Prostate gland (tissue), 2 donors: Measurements from ENCODE around the gene CNTN4.

ENCODE experiments used
- CTCF ChIP-seq, 4 experiments: fragments of 200-600 bp in 2 of 4; fragments of 450-650 bp in 2 of 4; sonication (generic) in 2 of 4; IDR thresholded peaks; 1 replicate in 3 of 4; 2 replicates in 1 of 4; pipeline ENCODE4 v1.5.1; 2016 to 2019; ENCODE audit warnings: antibody characterized with exemption in 4 of 4, mild to moderate bottlenecking in 2 of 4, moderate library complexity in 2 of 4
- POLR2A ChIP-seq: fragments of 450-650 bp; IDR thresholded peaks from one replicate; pipeline ENCODE4 v1.6.1; 2016; ENCODE audit warnings: antibody characterized with exemption, mild to moderate bottlenecking
- POLR2AphosphoS5 ChIP-seq: sonication (generic); formaldehyde crosslinking; IDR thresholded peaks from one replicate; pipeline ENCODE4 v1.6.1; 2017; ENCODE audit warnings: antibody characterized with exemption

DNA sequence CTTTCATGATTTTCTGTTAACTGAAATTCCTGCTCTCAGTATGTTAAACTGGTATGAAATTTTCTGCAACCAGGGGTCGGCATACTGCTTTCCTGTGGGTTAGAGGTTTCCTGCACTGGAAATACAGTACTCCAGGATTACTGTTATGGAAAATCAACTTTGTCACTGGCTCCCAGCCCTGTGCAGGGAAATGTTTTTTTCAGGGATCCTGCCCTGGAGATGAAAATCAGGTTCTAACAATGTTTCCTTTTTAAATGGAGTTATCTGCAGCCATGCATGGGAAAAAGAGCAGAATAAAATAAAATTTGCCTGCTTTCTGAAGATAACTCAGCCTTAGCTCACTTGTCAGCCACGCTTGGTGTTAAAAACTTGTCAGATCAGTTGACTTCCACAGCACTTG, 791.1 kb downstream of the CNTN4 start:
- TF ChIP-seq POLR2A (no peak), CTCF (IDR thresholded peaks at IDR 0.05) (no peak), POLR2AphosphoS5 (no peak)
